GM21619 (cell line): ENCODE data around the gene MZT2A.
"Not testable (repeated sequence)": the region's sequence is repeated elsewhere in the genome, so short reads cannot be mapped to it uniquely, and the experiment has no call there.

Experiments
- ATAC-seq: cut with Tn5 transposase; IDR thresholded peaks from one replicate; pipeline ENCODE4 v1.9.1; 2021; ENCODE audit not compliant: unreplicated experiment

MZT2A gene

GRCh38 chr2:131521524-131521923 is 29.3 kb upstream of the MZT2A start:
- not testable (repeated sequence) for ATAC-seq

- no peak for ATAC-seq
These were observed 28.3 kb upstream of the MZT2A start for GRCh38 chr2:131520526-131520925.

- ATAC-seq = not testable (repeated sequence)
These were observed 27.8 kb upstream of the MZT2A start for GRCh38 chr2:131519871-131520470.

DNA sequence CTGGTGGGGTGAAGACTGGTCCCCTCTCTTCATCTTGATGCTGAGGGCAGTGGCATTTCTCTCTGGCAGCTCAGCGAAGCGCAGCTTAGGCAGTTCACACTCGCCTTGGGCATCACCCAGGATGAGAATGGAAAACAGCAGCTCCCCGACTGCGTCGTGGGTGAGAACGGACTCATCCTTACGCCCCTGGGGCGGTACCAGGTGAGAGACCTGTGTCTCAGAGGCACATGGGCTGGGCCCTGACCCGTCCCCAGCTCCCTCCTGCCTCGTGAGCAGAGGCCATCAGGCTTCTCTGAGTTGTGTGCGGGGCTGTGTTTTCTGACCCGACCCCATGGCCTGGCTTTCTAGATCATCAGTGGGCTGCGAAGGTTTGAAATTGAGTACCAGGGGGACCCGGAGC is 27.3 kb upstream of the MZT2A start:
- ATAC-seq = no peak

GRCh38 chr2:131518531-131518930 is 26.3 kb upstream of the MZT2A start:
- ATAC-seq = not testable (repeated sequence)

GRCh38 chr2:131517856-131518255 is 25.7 kb upstream of the MZT2A start:
- not testable (repeated sequence) for ATAC-seq

GRCh38 chr2:131517106-131517831 is 25.1 kb upstream of the MZT2A start:
- ATAC-seq = no peak

DNA sequence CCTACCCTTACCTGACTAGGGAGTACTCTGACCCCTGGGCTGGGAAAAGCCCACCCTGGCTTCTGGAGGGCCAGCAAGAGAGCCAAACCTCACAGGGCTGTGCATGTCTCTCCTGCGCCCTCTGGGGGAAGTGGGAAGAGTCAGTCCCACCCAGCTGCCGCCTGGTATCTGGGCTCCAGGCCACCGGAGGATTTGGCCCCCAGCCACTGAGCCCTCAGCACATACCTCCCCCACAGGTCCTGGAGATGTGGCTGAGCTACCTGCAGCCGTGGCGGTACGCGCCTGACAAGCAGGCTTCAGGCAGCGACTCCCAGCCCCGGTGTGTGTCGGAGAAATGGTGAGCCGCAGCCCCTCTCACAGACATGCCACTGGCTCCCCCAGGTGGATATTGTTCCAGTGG is 24.4 kb upstream of the MZT2A start:
- not testable (repeated sequence) for ATAC-seq

GRCh38 chr2:131516011-131516410 is 23.8 kb upstream of the MZT2A start:
- no peak for ATAC-seq

DNA sequence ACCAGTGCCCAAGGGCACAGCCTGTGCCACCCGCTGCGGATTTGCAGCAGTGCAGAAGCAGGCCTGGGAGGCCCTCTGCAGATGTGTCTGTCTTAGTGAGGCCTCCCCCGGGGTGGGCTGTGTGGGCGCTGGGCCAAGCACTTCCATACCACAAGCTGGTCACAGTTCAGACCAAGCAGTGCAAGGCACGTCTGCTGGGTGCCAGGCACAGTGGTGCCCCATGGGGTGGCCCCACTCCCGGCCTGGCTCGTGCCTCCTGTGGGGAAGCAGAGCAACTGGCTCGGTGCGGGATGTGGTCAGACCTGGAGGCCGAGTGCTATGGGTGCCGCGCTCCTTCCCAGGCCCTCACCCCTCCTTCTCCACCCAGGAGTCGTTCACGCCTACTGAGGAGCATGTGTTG is 23.0 kb upstream of the MZT2A start:
- not testable (repeated sequence) for ATAC-seq

- ATAC-seq = peak; percentile 78
These were observed 22.4 kb upstream of the MZT2A start for GRCh38 chr2:131514408-131515166.

DNA sequence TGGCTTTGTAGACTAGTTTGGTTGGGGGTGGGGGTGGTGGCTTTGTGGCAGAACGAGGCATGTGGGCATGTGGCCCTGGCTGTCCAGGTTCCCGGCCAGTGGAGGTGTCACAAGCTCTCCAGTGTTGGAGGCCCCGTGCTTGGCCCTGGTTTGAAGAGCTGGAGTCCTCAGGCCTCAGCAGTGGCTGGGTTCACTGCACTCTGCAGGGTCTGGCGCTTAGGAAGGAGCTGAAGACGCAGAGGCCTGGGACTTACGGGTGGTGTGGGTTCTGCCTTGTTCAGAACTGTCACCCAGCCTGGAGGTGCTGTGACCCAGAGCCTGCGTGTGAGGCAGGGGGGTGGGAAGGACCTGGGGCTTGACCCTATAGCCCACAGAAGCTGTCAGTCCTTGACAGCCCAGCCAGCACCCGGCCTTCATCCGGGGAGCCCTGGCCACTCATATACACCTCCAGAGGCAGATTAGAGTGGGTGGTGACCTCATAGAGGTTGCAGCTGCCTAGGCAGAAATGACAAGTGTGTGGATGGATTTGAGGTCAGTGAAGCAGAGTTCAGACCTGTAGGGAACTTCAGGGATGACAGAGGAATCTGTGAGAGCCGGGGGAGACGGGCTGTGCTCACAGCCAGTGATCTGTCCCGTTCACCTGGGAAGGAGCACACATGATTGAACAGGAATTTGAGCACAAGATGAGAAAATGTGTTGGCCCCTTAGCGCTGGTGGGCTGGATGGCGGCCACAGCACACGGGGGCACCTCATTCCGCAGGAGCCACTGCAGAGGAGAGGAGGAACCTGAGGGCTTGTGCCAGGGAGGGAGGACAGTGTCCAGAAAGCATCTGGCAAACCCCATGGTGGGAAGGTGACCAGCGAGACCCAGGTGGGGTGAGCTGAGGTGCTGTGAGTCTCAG is 20.0 kb upstream of the MZT2A start:
- not testable (repeated sequence) for ATAC-seq

GRCh38 chr2:131511291-131511968 is 19.2 kb upstream of the MZT2A start:
- not testable (repeated sequence) for ATAC-seq

- ATAC-seq = no peak
These were observed 17.4 kb upstream of the MZT2A start for GRCh38 chr2:131509615-131510014.

DNA sequence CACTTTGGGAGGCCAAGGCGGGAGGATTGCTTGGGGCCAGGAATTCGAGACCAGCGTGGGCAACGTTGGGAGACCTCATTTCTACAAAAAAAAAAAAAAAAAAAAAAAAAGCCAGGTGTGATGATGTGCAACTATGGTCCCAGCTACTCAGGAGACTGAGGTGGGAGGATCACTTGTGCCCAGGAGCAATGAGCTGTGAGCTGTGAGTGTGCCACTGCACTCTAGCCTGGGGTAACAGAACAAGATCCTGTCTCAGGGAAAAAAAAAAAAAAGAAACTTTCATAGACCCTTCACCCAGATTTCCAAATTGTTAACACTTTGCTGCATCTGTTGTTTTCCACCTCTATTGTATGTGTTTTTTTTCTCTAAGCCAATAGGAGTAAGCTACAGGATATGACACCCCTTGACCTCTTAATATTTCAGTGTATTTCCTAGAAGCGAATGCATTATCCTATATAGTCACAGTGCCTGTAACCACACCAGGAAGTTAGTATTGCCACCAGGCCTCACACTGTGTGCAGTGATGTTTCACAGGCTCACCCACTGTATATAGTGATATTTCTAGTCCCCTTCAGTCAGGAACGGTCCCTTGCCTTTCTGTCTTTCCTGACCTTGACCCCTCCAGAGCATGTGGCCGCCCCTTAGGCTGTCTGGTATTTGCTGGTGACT is 12.0 kb upstream of the MZT2A start:
- ATAC-seq = not testable (repeated sequence)

GRCh38 chr2:131503587-131503986 is 11.4 kb upstream of the MZT2A start:
- not testable (repeated sequence) for ATAC-seq

DNA sequence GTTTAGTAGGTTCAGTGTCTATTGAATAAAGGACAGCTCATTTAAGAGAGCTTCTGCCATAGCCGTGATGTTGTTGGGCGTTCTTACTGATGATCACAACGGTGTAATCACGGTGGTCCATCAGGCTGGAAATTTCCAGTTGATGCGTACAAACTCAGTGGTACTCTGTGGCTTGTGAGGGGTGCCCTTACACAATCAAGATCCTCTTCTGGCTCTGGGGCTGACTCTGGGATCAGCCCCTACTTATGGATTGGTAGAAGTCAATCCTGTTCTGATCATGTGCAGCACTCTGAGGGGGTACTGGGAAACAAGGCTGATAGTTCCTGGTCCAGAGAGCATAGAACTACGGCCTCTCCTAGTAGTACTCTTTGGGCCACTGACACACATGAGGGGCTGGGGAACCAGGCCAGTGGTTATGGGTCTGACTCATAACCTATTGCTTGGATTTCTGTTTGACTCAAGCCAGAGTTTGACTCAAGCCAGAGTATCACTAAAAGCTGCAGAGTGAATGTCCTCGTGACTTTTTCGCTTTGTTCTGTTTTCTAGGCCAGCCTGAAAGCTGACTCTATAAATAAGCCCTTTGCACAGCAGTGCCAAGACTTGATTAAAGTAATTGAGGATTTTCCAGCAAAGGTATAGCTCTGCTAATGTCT is 6.2 kb upstream of the MZT2A start:
- peak; percentile 90 for ATAC-seq

DNA sequence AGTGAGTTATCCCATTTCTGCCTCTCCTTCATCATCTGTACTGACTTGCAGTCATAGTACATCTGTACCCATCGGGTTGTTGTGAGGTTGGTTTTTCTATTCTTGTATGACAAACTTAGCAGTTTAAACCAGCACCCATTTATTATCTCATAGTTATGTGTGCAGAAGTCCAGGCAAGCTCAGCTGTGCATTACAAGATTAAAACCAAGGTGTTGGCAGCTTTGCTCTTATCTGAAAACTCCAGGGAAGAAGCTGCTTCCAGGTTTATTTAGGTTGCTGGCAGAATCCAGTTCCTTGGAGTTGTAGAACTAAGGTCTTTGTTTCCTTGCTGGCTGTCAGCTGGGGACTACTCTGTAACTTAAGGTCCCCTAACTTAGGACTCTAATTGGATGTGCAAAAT is 3.3 kb upstream of the MZT2A start:
- not testable (repeated sequence) for ATAC-seq
